NT2/D1 (cell line): ENCODE results near the gene GIMAP8.

Experiments
- SUZ12 ChIP-seq: IDR thresholded peaks from 2 replicates; pipeline ENCODE4 v1.6.1; 2011; ENCODE audit not compliant: insufficient read length, insufficient read depth; ENCODE audit errors: extremely low read depth
- YY1 ChIP-seq: IDR thresholded peaks from 2 replicates; pipeline ENCODE4 v1.6.1; 2011; ENCODE audit not compliant: insufficient read length, insufficient read depth
- ZNF274 ChIP-seq: IDR thresholded peaks from 2 replicates; pipeline ENCODE4 v1.6.1; 2011; ENCODE audit warnings: mild to moderate bottlenecking, low read depth, low read length

GRCh38 chr7:150404172-150404804, 46.1 kb upstream of the GIMAP8 start:
- TF ChIP-seq YY1 (no peak), ZNF274 (no peak), SUZ12 (no peak)
